ENCODE measurements around the gene DSCAM.

The DSCAM gene

DNA sequence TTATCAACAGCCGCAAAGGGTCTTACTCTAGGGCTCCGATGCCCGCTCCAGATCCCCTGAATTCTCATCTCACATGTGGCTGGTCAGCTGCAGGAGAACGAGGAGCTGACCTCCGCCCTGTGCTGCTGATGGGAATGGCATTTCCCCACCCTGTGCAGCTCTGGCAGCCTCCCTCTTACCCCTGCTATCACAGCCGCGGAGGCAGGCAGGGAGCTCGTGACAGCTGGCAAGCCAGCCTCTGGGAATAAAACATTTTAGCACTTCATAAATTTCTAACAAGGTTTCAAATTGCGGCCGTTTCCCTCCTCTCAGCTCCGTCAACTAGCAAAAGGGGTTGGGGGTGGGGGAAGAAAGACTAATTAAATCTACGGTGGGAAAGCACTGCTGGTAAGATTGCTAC lies 81.1 kb downstream of the DSCAM start:
- no peak for DNase-seq

- DNase-seq: no peak
These were observed 86.1 kb downstream of the DSCAM start for GRCh38 chr21:40760821-40761220.

GRCh38 chr21:40759061-40759460 lies 87.9 kb downstream of the DSCAM start:
- no peak for DNase-seq

DNA sequence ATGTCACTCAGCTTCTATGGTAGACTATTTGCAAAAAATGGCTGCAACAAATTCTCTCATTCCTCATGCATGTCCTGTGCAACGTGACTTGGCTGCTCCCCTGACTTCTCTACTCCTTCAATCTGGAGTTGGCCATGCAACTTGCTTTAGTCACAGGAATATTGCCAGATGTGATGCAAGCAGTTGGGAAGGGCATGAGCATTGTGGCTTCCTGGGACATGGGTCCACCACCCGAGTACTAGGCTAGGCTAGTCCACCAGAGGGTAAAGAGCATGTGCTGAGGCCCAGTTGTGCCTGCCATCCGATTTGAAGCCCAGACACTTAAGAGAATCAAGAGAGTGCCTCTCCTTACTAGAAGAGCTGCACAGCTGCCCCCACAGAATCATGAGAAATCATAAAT lies 89.6 kb downstream of the DSCAM start:
- no peak for DNase-seq

- no peak for DNase-seq
These were observed 92.5 kb downstream of the DSCAM start for GRCh38 chr21:40754466-40754865.

GRCh38 chr21:40753756-40754155 lies 93.2 kb downstream of the DSCAM start:
- DNase-seq: no peak

DNA sequence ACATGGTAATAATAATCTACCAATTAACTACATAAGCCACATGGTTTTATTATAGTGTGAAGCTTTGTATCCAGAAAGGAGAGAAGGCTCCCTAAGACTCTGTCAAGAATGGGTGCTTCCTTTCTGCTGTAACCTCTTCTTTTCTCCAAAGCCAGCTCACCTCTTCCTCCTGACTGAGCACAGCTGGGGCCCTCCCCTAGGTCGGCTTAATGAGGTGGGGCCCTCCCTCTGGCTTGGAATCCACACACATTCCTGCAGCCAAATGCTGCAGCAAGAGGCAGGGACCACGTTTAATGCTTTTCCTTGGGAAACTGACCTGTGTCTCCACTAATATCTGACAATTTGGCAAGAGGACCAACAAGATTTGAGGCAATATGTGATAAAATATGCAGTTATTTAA lies 94.8 kb downstream of the DSCAM start:
- DNase-seq: no peak

DNA sequence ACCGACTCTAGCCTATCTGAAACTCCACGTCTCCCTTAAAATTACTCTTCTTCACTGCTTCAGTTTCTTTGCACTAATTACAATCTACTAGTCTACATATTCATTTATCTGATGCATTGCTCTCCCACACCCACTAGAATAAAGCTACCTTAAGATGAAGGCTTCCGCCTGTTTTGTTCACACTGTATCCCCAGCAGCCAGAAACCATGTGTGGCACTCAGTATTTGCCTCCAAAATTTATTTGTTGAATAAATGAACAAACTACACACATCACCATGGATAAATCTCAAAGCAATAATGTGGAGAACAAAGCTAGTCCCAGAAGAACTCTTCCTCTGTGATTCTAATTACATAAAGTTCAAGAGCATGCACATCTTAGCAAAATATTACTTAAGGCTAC lies 95.7 kb downstream of the DSCAM start:
- DNase-seq: no peak

GRCh38 chr21:40736145-40736544 lies 110.8 kb downstream of the DSCAM start:
- no peak for DNase-seq

- DNase-seq: no peak
These were observed 113.9 kb downstream of the DSCAM start for GRCh38 chr21:40733024-40733397.

DNA sequence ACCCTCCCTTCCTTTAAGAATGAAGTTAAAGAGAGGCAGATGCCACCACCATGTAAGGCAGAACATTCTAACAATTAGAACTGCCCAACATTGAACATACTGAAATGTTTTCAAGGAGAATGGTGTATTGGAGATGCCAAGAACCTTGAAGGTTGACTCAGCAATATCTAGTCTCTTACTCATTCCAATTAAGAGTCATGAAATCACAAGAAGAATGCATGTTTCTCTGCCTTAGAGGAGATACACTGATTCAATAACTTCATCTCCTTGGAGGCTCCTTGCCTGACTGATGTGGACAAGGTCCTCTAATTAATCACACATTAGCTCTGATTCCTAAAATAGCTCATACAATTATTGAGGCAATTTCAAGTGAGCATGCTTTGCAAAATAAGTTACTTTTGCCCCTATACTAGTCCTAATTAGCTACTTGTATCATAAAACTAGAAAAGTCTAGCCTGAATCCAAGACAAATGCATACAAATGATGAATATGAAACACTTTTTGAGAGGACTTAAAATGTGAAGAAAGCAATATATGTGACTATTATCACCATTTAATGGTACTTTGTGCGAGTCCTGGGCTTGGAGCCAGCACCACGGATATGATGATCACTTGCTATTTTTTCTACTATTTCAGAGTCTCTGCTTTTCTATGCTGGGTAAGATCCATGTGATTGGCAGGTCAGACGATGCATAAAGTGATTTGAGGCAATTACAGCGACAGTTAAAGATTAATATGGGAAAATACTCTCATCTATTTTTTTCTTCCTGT lies 114.5 kb downstream of the DSCAM start:
- no peak for DNase-seq

- no peak for DNase-seq
These were observed 115.8 kb downstream of the DSCAM start for GRCh38 chr21:40731206-40731605.

DNA sequence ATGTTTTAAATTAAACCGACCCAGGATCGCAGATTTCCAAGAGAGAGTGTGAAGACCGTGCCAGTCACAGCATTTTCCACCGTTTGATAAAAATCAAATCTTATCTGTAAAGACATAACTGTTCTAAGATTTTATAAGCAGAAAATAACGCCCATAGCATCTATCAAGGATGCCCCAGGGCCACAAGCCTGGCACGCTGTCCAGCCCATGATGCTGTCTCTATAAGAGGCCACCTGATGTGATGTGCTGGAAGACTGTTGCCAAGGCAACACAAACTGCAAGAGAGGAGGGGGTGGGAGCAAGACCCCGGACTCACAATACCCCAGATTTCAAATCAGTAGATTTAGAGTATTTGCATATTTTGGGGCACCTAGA lies 116.5 kb downstream of the DSCAM start:
- DNase-seq: no peak

GRCh38 chr21:40729761-40730425 lies 117.1 kb downstream of the DSCAM start:
- DNase-seq: no peak

GRCh38 chr21:40723966-40724365 lies 123.0 kb downstream of the DSCAM start:
- DNase-seq: no peak

DNA sequence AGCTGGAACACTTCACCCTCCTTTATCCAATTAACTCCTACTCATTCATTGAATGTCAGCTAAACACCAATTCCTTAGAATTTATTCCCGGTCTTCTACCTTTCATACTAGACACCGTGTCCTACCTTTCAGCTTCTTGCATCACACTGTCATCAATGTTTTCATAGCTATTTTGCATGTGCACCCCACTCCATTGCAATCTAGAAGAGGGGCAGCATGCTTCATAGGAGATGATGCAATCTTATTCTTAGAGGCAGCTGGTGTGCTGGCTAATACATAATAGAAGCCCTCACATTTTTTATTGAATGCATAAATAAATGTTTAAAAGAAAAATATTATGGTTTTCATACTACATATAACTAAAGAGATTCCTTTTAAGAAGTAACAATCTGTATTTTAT lies 123.6 kb downstream of the DSCAM start:
- DNase-seq: no peak

GRCh38 chr21:40719615-40720014 lies 127.3 kb downstream of the DSCAM start:
- DNase-seq: no peak

DNA sequence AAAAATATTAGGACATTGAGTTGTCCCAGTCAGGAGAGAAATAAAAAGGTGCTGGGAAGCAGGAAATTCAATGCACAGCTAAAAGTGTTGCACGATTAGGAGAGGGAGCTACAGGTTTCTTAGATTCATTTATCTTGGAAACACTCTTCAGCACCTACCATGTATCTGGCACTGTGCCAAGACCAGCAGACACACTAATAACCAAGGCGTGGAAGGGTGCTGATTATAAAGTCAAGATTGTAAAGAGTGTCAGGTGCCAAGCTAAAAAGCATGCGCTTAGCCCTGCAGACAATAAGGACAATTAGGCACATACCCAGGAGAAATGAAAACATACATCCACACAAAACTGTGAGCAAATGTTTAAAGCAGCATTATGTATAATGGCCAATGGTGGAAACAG lies 129.9 kb downstream of the DSCAM start:
- DNase-seq: no peak

GRCh38 chr21:40714536-40714935 lies 132.4 kb downstream of the DSCAM start:
- no peak for DNase-seq

GRCh38 chr21:40707656-40708244 lies 139.2 kb downstream of the DSCAM start:
- no peak for DNase-seq

DNA sequence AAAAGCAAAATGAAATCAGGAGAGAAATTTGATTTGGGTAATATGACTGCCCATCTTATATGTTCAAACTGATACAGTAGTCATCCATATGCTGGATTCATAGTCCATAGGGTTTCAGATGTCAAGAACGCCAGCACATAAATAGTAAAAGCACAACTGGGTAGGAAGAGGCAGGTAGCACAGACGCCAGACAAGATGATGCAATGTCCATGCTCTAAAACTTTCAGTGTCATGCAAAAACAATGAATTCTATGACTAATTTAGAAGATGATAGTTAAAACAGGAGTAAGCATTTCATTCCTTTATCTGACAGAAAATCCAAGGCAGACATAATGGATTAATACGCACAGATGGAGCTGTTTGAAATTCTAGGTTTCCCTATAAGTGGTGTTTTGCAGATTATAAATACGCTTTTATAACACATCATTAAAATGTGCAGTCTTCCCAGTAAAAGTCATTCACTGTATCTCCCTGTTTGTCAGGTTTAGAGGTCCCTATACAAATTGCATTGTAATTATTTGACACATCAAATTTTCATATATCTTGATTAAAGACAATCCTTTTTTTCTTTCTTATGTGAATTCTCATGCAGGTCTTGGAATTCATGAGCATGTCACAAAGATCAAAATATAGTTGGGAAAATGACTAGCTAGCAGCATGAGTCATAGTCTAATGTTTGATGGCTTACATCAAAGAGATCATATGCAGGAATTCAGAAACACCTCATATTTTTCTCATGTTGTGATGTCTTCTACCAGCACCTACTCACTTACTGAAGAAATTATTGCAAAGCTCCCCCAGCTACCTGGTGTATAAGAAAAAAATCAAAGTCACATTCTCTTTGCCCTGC lies 139.9 kb downstream of the DSCAM start:
- no peak for DNase-seq

DNA sequence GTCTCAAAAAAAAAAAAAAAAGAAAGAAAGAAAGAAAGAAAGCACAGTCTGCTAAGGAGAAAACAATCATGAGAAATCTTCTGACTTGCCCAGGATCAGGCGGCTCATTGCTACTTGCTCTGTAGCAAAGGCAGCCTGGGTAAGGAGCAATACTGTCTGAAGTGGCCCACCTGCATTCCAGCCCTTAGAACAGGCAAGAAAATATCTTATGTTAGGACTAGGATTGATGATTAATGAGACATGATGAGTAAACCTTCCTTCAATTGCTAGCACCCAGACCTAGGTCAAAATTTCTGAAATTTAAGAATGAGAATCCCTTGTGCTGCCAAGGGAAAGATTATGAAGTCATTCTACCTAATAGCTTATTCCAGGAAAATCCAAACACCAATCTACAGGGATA lies 140.8 kb downstream of the DSCAM start:
- DNase-seq: no peak

- DNase-seq: no peak
These were observed 142.8 kb downstream of the DSCAM start for GRCh38 chr21:40704141-40704540.

- DNase-seq: no peak
These were observed 147.6 kb downstream of the DSCAM start for GRCh38 chr21:40699366-40699765.
